Eye (tissue), 1 donor: ENCODE measurements around the gene TGFB1I1.
"Not testable (repeated sequence)": the region's sequence is repeated elsewhere in the genome, so short reads cannot be mapped to it uniquely, and the experiment has no call there.

Experiments
- DNase-seq: peaks from one replicate; pipeline ENCODE4 v3.0.0-alpha.2; 2015

The TGFB1I1 gene

GRCh38 chr16:31471241-31471874, 594 bp upstream of the TGFB1I1 start:
- DNase-seq: no peak

GRCh38 chr16:31472709-31473203, 804 bp downstream of the TGFB1I1 start:
- peak; percentile 76 for DNase-seq

- DNase-seq: no peak
Measured at GRCh38 chr16:31473264-31473984, 1.5 kb downstream of the TGFB1I1 start.

GRCh38 chr16:31474173-31474714, 2.3 kb downstream of the TGFB1I1 start:
- no peak for DNase-seq

DNA sequence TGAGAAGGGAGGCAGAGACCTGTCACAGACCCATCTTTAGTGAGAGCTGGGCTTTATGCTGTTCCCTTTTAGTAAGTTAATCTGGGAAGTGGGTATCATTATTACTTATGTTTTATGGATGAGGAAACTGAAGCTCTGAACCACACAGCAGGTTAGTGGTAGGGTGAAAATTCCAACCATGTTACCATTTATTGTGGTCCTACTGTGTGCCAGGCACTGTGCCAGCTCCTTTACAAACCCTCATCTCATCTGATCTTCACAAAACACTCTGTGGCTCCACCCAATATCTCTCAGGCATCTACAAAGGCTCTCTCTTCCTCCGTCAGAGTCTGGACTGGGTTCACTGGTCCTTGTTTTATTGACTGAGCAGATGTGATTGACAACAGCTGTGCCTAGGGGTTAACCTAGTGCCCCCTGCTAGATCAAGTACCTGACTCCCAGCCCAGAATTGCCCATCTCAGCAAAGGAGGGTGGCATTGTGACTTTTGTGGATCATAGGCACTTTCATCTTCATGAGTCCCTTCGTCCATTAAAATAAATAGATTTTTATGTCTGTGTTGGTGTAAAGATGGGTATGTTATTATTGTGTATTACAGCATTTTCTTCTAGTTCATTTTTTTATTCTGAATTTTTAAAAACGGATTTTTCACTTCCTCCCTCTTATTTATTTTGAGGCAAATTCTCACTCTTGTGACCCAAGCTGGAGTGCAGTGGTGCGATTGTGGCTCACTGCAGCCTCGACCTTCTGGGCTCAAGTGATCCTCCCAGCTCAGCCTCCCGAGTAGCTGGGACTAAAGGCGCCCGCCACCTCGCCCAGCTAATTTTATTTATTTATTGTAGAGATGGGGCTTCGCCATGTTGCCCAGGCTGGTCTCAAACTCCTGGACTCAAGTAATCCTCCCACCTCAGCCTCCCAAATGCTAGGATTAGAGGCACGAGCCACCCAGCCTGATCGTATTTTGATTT, 3.1 kb downstream of the TGFB1I1 start:
- no peak for DNase-seq

DNA sequence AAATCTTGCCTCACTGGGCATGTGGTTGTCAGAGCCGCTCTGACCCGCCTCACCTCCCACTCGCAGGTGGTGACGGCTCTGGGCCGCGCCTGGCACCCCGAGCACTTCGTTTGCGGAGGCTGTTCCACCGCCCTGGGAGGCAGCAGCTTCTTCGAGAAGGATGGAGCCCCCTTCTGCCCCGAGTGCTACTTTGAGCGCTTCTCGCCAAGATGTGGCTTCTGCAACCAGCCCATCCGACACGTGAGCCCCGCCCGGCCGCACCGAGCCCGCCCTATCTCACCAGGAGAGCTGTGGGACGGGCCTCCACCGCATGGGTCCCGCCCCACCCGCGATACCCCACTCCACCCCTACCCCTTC, 4.0 kb downstream of the TGFB1I1 start:
- DNase-seq: no peak

DNA sequence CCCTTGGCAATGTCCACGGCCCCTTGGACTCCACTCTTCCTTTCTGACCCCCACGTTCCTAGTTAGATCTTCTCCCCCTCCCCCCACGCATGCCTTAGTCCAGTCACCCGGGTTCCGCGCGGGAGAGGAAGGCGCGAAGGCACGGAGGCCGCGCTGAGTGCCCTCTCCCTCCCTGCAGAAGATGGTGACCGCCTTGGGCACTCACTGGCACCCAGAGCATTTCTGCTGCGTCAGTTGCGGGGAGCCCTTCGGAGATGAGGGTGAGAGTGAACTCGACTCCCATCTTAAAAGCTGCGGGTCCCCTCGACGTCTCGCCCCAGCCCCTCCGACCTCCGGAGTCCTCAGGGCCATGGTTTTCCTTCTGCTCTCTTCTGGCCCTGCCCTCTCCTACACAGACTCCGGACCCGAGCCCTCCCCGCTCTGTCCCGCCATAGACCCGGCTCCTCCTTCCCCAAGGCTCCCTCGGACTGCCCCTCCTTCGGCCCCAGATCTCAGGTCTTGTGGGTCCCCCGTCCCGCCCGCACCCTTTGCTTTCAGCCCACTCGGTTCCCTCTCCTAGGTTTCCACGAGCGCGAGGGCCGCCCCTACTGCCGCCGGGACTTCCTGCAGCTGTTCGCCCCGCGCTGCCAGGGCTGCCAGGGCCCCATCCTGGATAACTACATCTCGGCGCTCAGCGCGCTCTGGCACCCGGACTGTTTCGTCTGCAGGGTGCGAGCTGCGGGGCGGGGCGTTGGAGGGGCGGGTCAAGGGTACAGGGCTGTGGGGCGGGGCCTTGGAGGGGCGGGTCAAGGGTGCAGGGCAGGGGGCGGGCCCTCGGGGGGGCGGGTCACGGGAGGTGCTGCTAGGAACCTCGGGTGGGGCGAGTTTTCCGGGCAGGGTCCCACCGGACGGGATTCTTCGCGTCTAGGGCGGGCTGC, 4.6 kb downstream of the TGFB1I1 start:
- peak; percentile 67 for DNase-seq

- DNase-seq: peak; percentile 61
Measured at GRCh38 chr16:31477220-31478216, 5.6 kb downstream of the TGFB1I1 start.

DNA sequence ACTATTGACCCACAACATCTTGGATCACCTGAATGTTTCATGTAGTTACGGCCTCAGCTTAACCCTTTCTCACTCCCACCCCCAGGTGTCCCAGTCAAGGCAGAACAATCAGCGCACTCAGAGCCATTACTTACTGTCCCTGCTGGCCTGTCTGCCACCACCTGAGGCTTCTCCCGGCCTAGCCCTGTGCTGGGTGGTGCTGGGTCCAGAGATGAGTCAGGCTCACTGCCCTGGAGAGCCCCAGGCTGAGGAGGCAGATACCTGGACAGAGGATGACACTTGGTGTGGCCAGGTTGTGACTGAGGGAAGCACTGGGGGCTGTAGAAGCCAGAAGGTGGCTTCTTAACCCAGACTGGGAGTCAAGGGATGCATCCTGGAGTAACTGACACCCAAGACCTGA, 7.0 kb downstream of the TGFB1I1 start:
- no peak for DNase-seq

- no peak for DNase-seq
Measured at GRCh38 chr16:31479751-31480150, 7.8 kb downstream of the TGFB1I1 start.

DNA sequence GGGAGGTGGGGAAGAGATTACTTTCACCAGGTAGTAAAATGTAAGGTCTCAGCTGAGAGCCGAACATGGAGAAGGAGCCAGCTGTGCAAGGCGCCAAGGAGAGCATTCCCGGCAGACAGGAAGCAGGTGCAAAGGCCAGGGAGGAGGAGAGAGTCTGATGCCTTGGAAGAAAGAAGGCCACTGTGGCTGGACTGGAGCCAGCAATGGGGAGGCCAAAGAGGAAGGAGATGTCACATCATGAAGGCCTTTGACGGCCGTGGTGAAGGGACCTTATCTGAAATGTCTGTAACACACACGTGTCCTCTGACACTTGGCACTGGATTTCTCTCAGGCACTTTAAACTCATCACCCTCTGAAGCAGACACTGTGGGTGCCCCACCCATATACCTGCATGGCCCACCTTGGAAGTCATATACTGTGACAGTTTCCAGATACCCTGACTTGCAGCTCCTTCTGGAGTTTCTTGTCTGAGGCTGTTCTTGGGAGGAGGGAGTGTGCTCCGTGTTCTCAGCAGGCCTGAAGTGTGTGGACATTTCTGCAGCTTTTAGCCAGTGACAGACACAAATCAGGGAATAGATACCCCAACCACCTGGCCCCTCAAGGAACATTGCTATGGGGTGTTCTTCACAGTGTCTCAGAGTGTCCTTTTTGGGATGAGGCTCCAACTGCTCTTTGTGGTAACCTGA, 9.0 kb downstream of the TGFB1I1 start:
- no peak for DNase-seq

DNA sequence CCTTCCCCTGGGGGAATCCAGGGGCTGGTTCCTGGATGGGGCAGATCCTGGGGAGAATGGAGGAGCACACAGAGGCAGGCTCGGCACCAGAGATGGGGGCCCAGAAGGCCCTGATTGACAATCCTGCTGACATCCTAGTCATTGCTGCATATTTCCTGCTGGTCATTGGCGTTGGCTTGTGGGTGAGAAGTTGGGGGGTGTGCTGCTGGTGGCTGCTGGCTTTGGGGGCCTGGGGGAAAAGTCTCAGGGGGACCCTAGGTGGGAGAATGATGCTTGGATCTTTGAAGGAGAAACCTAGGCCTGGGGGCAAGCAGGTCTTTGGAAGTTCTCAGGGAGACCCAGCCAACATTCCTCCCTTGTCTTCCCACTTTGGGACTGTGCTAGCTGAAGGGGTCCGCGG, 11.1 kb downstream of the TGFB1I1 start, which contains the start of gene SLC5A2:
Gene SLC5A2, plus strand, starts transcription at position 43 of the 400 bp plus-strand sequence. Its CDS starts 14 bp downstream, at position 57.
- no peak for DNase-seq

DNA sequence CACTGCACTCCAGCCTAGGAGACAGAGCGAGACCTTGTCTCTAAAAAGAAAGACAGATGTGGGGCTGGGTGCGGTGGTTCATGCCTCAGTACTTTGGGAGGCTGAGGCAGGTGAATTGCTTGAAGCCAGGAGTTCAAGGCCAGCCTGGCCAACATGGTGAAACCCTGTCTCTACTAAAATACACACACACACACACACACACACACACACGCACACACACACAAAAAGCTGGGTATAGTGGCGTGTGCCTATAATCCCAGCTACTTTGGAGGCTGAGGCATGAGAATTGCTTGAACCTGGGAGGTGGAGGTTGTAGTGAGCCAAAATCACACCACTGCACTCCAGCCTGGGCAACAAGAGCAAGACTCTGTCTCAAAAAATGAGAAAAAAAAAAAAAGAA, 12.1 kb downstream of the TGFB1I1 start:
- DNase-seq: not testable (repeated sequence)

DNA sequence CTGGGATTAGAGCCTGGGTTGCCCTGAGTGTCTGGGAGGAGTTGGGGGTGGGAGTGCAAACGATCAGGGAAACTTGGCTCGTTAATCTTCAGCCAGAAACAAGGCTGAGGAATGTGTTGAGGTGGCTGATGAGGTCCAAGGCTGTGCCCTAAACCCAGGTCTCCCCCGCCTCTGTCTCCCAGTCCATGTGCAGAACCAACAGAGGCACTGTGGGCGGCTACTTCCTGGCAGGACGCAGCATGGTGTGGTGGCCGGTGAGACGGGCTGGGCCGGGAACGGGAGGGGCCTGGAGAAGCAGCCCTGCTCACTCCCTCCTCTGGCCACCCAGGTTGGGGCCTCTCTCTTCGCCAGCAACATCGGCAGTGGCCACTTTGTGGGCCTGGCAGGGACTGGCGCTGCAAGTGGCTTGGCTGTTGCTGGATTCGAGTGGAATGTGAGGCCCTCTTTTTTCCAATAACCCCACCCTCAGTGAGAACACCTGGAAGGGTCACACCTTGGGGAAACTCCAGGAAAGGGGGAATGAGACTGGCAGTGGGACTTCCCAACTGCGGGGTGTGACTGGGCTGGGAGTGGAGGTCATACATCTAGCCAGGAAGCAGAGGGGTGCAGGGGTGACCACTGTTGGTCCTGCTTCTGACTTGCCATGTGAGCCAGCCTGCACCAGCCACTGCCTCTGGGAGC, 12.7 kb downstream of the TGFB1I1 start:
- DNase-seq: no peak

GRCh38 chr16:31485571-31485970, 13.6 kb downstream of the TGFB1I1 start:
- DNase-seq: no peak

- DNase-seq: no peak
Measured at GRCh38 chr16:31486045-31486444, 14.1 kb downstream of the TGFB1I1 start.

- DNase-seq: no peak
Measured at GRCh38 chr16:31487071-31487719, 15.2 kb downstream of the TGFB1I1 start.

GRCh38 chr16:31487720-31488467, 15.9 kb downstream of the TGFB1I1 start:
- peak; percentile 75 for DNase-seq
